ENCODE measurements around the gene ANKRD9. TPM values are rescaled to one million over a fixed set of nuclear protein-coding genes. Genes with fewer than 3 reads are reported as not detected.

Gene ANKRD9
- total RNA-seq, 1 donor from 2014 or later = 22.4 TPM

- Histone ChIP-seq H3K27me3 (no peaks in the 10 kb centered on the region), H3K9me3 (no peaks in the 10 kb centered on the region), H3K36me3 (no peaks in the 10 kb centered on the region), H3K4me3 (no peak overlapping the region), H3K4me1 (peaks cover 8% of the 10 kb centered on the region), H3K27ac (no peak overlapping the region)
- no peak for TF ChIP-seq CTCF (IDR thresholded peaks at IDR 0.05)
- DNase-seq (no peak), ATAC-seq (no peak)
- intact Hi-C loops (cut with DNase I) = no loop called here
These were observed 19.0 kb upstream of the ANKRD9 start for GRCh38 chr14:102528431-102529170.

- Histone ChIP-seq H3K9me3 (no peaks in the 10 kb centered on the region), H3K4me1 (peaks cover 9% of the 10 kb centered on the region), H3K27me3 (no peaks in the 10 kb centered on the region), H3K4me3 (peak overlapping the region; percentile 81), H3K27ac (peak overlapping the region; percentile 82), H3K36me3 (no peaks in the 10 kb centered on the region)
- DNase-seq = no peak
- intact Hi-C loops (cut with DNase I) = no loop called here
- no peak for ATAC-seq
- TF ChIP-seq CTCF (IDR thresholded peaks at IDR 0.05) = no peak
These were observed 16.4 kb upstream of the ANKRD9 start for GRCh38 chr14:102525929-102526497.

- no peaks in the 10 kb centered on the region for H3K27me3 ChIP-seq
- H3K27ac ChIP-seq = peak overlapping the region; percentile 82
- no peaks in the 10 kb centered on the region for H3K9me3 ChIP-seq
- intact Hi-C loops (cut with DNase I) = no loop called here
- H3K4me1 ChIP-seq = peaks cover 9% of the 10 kb centered on the region
- TF ChIP-seq CTCF (IDR thresholded peaks at IDR 0.05) = no peak
- H3K36me3 ChIP-seq = no peaks in the 10 kb centered on the region
- H3K4me3 ChIP-seq = peak overlapping the region; percentile 81
- DNase-seq (peak; percentile 64), ATAC-seq (peak; percentile 36)
These were observed 15.8 kb upstream of the ANKRD9 start for GRCh38 chr14:102525219-102525928.

GRCh38 chr14:102524451-102525218, 15.1 kb upstream of the ANKRD9 start:
- peaks cover 9% of the 10 kb centered on the region for H3K4me1 ChIP-seq
- H3K4me3 ChIP-seq = peak overlapping the region; percentile 81
- intact Hi-C loops (cut with DNase I) = no loop called here
- H3K36me3 ChIP-seq = no peaks in the 10 kb centered on the region
- H3K27ac ChIP-seq = peak overlapping the region; percentile 82
- H3K27me3 ChIP-seq = no peaks in the 10 kb centered on the region
- DNase-seq (peak; percentile 100), ATAC-seq (peak; percentile 98)
- no peaks in the 10 kb centered on the region for H3K9me3 ChIP-seq
- TF ChIP-seq CTCF (IDR thresholded peaks at IDR 0.05) = peak; percentile 100

- H3K4me1 ChIP-seq = peaks cover 9% of the 10 kb centered on the region
- peak overlapping the region; percentile 82 for H3K27ac ChIP-seq
- no peaks in the 10 kb centered on the region for H3K9me3 ChIP-seq
- H3K36me3 ChIP-seq = no peaks in the 10 kb centered on the region
- ATAC-seq (no peak), DNase-seq (peak; percentile 64)
- no peak for TF ChIP-seq CTCF (IDR thresholded peaks at IDR 0.05)
- intact Hi-C loops (cut with DNase I) = no loop called here
- H3K4me3 ChIP-seq = peak overlapping the region; percentile 81
- H3K27me3 ChIP-seq = no peaks in the 10 kb centered on the region
These were observed 14.2 kb upstream of the ANKRD9 start for GRCh38 chr14:102523569-102524450.
